ENCODE data around the gene PLCG1.

- no peak for TF ChIP-seq CTCF (IDR thresholded peaks at IDR 0.05)
- TF ChIP-seq ZFX (IDR thresholded peaks at IDR 0.05; ENCODE audit: borderline replicate concordance): no peak
Measured at GRCh38 chr20:41126719-41127118, 10.6 kb upstream of the PLCG1 start.

All from 22Rv1 (cell line).